CD14-positive monocyte (primary cell): ENCODE data around the gene SNN. TPM values are rescaled to one million over a fixed set of nuclear protein-coding genes. Genes with fewer than 3 reads are reported as not detected.

Source experiments
- DNase-seq, 3 donors: peaks; one replicate each; pipeline ENCODE4 v3.0.0-alpha.2; 2011 to 2022
- H2AFZ ChIP-seq: 2 replicates; pipeline ENCODE4 v1.6.0; 2012; ENCODE audit warnings: mild to moderate bottlenecking, low read depth, low read length, inconsistent platforms; ENCODE audit not compliant: insufficient read depth, poor library complexity, severe bottlenecking
- H3K27ac ChIP-seq, 2 donors: 1 replicate in 1 of 2; 2 replicates in 1 of 2; pipeline ENCODE4 v1.5.1; 2012 to 2013; ENCODE audit warnings: low read length in 2 of 2, control low read depth in 1 of 2, inconsistent platforms in 1 of 2, low read depth in 1 of 2, mild to moderate bottlenecking in 1 of 2
- H3K27me3 ChIP-seq, 2 donors: one replicate each; pipeline versions ENCODE4 v1.6.0 to v1.6.1; 2011 to 2013; ENCODE audit warnings: low read length in 2 of 2; ENCODE audit not compliant: control insufficient read depth in 2 of 2, insufficient read depth in 2 of 2
- H3K36me3 ChIP-seq, 2 donors: replicated peaks in 1 of 2; 1 replicate in 1 of 2; 2 replicates in 1 of 2; pipeline versions ENCODE4 v1.5.1 to v1.6.1; 2012 to 2013; ENCODE audit warnings: low read length in 2 of 2, control low read depth in 1 of 2, inconsistent platforms in 1 of 2, mild to moderate bottlenecking in 1 of 2; ENCODE audit not compliant: insufficient read depth in 2 of 2, control insufficient read depth in 1 of 2
- H3K4me1 ChIP-seq, 2 donors: 1 replicate in 1 of 2; 2 replicates in 1 of 2; pipeline versions ENCODE4 v1.5.1 to v1.6.1; 2012 to 2013; ENCODE audit warnings: low read length in 2 of 2, control low read depth in 1 of 2, inconsistent platforms in 1 of 2, mild to moderate bottlenecking in 1 of 2, moderate library complexity in 1 of 2; ENCODE audit not compliant: insufficient read depth in 2 of 2, control insufficient read depth in 1 of 2
- H3K4me2 ChIP-seq: replicated peaks from 2 replicates; pipeline ENCODE3; 2012; ENCODE audit warnings: low read length, moderate library complexity, mild to moderate bottlenecking; ENCODE audit not compliant: poor library complexity, severe bottlenecking; ENCODE audit errors: extremely low read depth
- H3K4me3 ChIP-seq, 3 experiments: fragments of 200-600 bp in 1 of 3; sonication (generic) in 1 of 3; replicated peaks in 1 of 3; 1 replicate in 2 of 3; 2 replicates in 1 of 3; pipeline ENCODE4 v1.5.1; 2011 to 2013; ENCODE audit warnings: low read length in 3 of 3, mild to moderate bottlenecking in 3 of 3, control low read depth in 2 of 3, low read depth in 2 of 3, inconsistent platforms in 1 of 3, moderate library complexity in 1 of 3
- H3K79me2 ChIP-seq: 2 replicates; pipeline ENCODE4 v1.6.0; 2012; ENCODE audit warnings: mild to moderate bottlenecking, control low read depth, inconsistent platforms, low read length, moderate library complexity; ENCODE audit not compliant: insufficient read depth
- H3K9ac ChIP-seq: 2 replicates; pipeline ENCODE4 v1.6.0; 2017; ENCODE audit warnings: low read length, mild to moderate bottlenecking; ENCODE audit not compliant: insufficient read depth, poor library complexity, severe bottlenecking
- H3K9me3 ChIP-seq, 2 donors: replicated peaks in 1 of 2; 1 replicate in 1 of 2; 2 replicates in 1 of 2; pipeline versions ENCODE4 v1.5.1 to v1.6.1; 2012 to 2013; ENCODE audit warnings: low read length in 2 of 2, control low read depth in 1 of 2; ENCODE audit not compliant: control insufficient read depth in 1 of 2, insufficient read depth in 1 of 2
- H4K20me1 ChIP-seq: 2 replicates; pipeline ENCODE4 v1.6.0; 2012; ENCODE audit warnings: mild to moderate bottlenecking, low read length, control low read depth, moderate library complexity; ENCODE audit not compliant: insufficient read depth
- H3K27ac Mint-ChIP-seq, 7 donors: one replicate each; pipeline ENCODE4 v1.8.0; 2020; ENCODE audit warnings: mild to moderate bottlenecking in 7 of 7, mixed read lengths in 7 of 7, moderate library complexity in 6 of 7, inconsistent platforms in 2 of 7
- H3K27me3 Mint-ChIP-seq, 3 donors: one replicate each; pipeline ENCODE4 v1.8.0; 2021 to 2022; ENCODE audit warnings: low read depth in 3 of 3, mild to moderate bottlenecking in 3 of 3, mixed read lengths in 3 of 3, moderate library complexity in 3 of 3, inconsistent platforms in 1 of 3
- H3K36me3 Mint-ChIP-seq, 2 donors: one replicate each; pipeline ENCODE4 v1.8.0; 2020; ENCODE audit warnings: mixed read lengths in 2 of 2, inconsistent platforms in 1 of 2, mild to moderate bottlenecking in 1 of 2
- H3K4me1 Mint-ChIP-seq: one replicate; pipeline ENCODE4 v1.8.0; 2020; ENCODE audit warnings: mild to moderate bottlenecking, mixed read lengths
- H3K4me3 Mint-ChIP-seq, 2 donors: one replicate each; pipeline ENCODE4 v1.8.0; 2020; ENCODE audit warnings: mild to moderate bottlenecking in 2 of 2, mixed read lengths in 2 of 2, moderate library complexity in 1 of 2
- H3K9me3 Mint-ChIP-seq, 7 donors: one replicate each; pipeline ENCODE4 v1.8.0; 2020 to 2022; ENCODE audit warnings: mixed read lengths in 7 of 7, mild to moderate bottlenecking in 6 of 7, moderate library complexity in 6 of 7, inconsistent platforms in 2 of 7
- CTCF ChIP-seq: fragments of 200-600 bp; IDR thresholded peaks from one replicate; pipeline ENCODE4 v1.8.0; 2022; ENCODE audit warnings: antibody characterized with exemption, mild to moderate bottlenecking
- WGBS: methylation state at CpG from one replicate; pipeline ENCODE4 v1.1.5; 2013; ENCODE audit warnings: missing lambda C conversion rate; ENCODE audit not compliant: insufficient coverage; 5-methylcytosine and 5-hydroxymethylcytosine counted together
- intact Hi-C, 2 donors: fragments of 100-400 bp; cut with micrococcal nuclease; formaldehyde crosslinking; loops; one replicate each; pipeline versions ENCODE4 v1.15.0 to v1.15.1; 2023
- polyA plus RNA-seq, 3 donors: library from polyadenylated mRNA; depleted of rRNA in 1 of 3; unstranded in 2 of 3; stranded (reverse) in 1 of 3; fragments of 300-500 nt in 2 of 3; fragments of >200 nt in 1 of 3; fragmentation: Illumina TruSeq in 2 of 3; gene quantifications; 1 replicate in 2 of 3; 2 replicates in 1 of 3; pipeline ENCODE4 v1.2.3, GENCODE V29; 2012 to 2021

The SNN gene
- polyA plus RNA-seq, 3 donors = 89.4 to 111 (median 91.7) TPM

DNA sequence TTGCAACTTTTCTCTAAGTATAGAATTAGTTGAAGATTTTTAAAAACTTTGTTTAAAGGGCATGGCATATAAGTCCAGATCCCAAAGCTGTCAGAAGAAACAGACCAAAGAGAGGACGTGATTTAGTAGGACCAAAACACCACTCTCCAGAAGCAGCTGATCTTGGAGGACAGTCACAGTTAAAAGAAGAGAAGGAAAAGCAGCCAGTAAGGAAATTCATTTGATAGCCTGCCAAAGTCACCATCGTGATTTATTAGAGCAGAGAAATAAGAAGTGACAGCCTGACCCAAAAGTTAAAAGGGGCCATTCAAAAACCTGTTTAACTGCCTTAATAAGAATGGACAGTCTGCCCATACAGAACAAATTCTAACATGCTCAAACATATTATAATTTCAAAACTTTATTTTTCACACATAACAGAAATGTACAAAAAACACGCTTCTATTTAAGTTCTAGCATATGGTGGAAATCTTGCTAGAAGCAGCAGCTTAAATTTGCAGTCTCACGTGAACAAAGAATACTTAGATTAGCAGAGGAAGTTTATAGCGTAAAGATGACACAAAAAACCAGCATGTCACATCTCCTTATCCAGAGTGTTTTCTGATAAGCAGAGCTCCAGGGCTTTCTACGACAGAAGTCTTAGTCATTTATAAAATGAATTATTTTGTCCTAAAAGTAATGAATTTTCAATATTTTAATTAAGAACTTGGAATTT, 37.2 kb downstream of the SNN start:
- Mint-ChIP-seq H3K27ac (no peak overlapping the region), H3K4me1 (peaks cover 12% of the 10 kb centered on the region), H3K9me3 (no peaks in the 10 kb centered on the region), H3K4me3 (no peak overlapping the region), H3K36me3 (peaks cover 60 to 75% of the 10 kb centered on the region in 2 donors), H3K27me3 (no peaks in the 10 kb centered on the region)
- H3K4me1 ChIP-seq = peaks cover 9 to 12% of the 10 kb centered on the region in 2 donors
- H3K79me2 ChIP-seq = peaks cover 28% of the 10 kb centered on the region
- H3K4me2 ChIP-seq = no peak overlapping the region
- peaks cover 33 to 81% of the 10 kb centered on the region in 2 donors for H3K36me3 ChIP-seq
- H3K4me3 ChIP-seq = no peak overlapping the region
- H3K9me3 ChIP-seq = no peaks in the 10 kb centered on the region
- no CpG with 5 or more reads among the region's 6 CpGs for WGBS
- H3K27ac ChIP-seq = no peak overlapping the region
- no peaks in the 10 kb centered on the region for H3K27me3 ChIP-seq
- DNase-seq = no peak
- no peak overlapping the region for H2AFZ ChIP-seq
- no peak for TF ChIP-seq CTCF
- H3K9ac ChIP-seq = no peak overlapping the region
- intact Hi-C loops = no loop called here
- peaks cover 32% of the 10 kb centered on the region for H4K20me1 ChIP-seq

- 93% methylated on average over 3 of the region's 5 CpGs for WGBS
- Mint-ChIP-seq H3K36me3 (peaks cover 66 to 81% of the 10 kb centered on the region in 2 donors), H3K9me3 (no peaks in the 10 kb centered on the region), H3K27ac (no peak overlapping the region), H3K27me3 (no peaks in the 10 kb centered on the region), H3K4me3 (no peak overlapping the region), H3K4me1 (peaks cover 4% of the 10 kb centered on the region)
- H3K36me3 ChIP-seq = peaks cover 41 to 89% of the 10 kb centered on the region in 2 donors
- peaks cover 36% of the 10 kb centered on the region for H4K20me1 ChIP-seq
- H3K4me2 ChIP-seq = no peak overlapping the region
- intact Hi-C loops = no loop called here
- H3K79me2 ChIP-seq = peaks cover 35% of the 10 kb centered on the region
- DNase-seq = no peak
- H3K9me3 ChIP-seq = no peaks in the 10 kb centered on the region
- TF ChIP-seq CTCF = no peak
- peaks cover under 1 to 4% of the 10 kb centered on the region in 2 donors for H3K4me1 ChIP-seq
- H3K27me3 ChIP-seq = no peaks in the 10 kb centered on the region
- no peak overlapping the region for H3K27ac ChIP-seq
- no peak overlapping the region for H3K4me3 ChIP-seq
- no peak overlapping the region for H2AFZ ChIP-seq
- no peak overlapping the region for H3K9ac ChIP-seq
These were observed 38.0 kb downstream of the SNN start for GRCh38 chr16:11706180-11706742.
